Epidermal melanocyte (primary cell): ENCODE data around the gene CABP4.

ENCODE experiments used
- DNase-seq: peaks from one replicate; pipeline ENCODE4 v3.0.0; 2011; ENCODE audit warnings: low spot score; ENCODE audit not compliant: insufficient read length

The CABP4 gene

GRCh38 chr11:67510023-67510345 is 54.8 kb downstream of the CABP4 start:
- no peak for DNase-seq
